GM12801 (cell line): ENCODE measurements around the gene SPSB3.

Source experiments
- TF ChIP-seq, protein P1 (sequence below): IDR thresholded peaks from one replicate; pipeline ENCODE4 v1.5.1; 2011; ENCODE audit warnings: control low read depth; ENCODE audit not compliant: insufficient read length; ENCODE audit errors: extremely low read depth

The SPSB3 gene

DNA sequence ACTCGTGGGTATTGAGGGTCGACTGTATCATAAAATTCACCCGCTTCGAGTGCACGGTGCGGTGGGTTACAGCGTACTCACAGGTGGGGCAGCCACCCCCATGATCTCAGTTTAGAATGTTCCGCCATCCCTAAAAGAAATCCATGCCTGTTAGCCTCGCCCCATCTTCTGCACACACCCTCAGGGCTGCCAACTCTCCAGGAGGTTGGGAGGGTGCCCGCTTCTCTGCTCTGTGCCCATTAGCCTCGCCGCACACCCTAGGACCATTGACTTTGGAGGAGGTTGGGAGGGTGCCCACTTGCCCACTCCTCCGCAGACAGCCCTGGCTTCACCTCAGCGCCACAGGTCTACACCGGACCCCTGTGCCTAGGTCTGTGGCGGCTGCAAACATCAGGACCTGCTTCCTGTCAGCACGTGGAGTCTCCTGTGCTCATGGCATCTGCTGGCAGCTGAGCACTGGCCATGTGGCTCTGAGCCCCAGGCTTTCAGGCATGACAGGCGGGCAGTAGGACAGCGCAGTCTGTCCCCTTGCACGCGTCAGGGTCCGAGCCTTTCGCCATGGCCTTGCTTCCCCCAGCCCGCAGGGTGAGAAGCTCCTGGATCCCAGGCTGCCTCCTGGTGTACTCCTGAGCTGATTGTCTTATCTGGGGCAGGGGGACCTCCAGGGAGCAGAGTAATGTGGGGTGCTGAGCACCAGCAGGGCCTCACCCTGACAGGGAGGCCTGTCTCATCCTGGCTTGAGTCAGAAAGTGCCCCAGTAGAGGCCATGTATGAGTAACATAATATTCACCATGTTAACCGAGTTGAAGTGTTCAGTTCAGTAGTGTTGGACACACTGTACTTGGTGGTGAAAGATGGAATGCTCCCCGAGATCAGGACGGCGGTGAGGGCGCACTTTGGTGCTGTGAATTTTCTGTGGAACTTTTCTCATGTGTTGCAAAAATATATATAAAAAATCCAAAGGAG, 32.9 kb downstream of the SPSB3 start:
- TF ChIP-seq, protein P1, sequence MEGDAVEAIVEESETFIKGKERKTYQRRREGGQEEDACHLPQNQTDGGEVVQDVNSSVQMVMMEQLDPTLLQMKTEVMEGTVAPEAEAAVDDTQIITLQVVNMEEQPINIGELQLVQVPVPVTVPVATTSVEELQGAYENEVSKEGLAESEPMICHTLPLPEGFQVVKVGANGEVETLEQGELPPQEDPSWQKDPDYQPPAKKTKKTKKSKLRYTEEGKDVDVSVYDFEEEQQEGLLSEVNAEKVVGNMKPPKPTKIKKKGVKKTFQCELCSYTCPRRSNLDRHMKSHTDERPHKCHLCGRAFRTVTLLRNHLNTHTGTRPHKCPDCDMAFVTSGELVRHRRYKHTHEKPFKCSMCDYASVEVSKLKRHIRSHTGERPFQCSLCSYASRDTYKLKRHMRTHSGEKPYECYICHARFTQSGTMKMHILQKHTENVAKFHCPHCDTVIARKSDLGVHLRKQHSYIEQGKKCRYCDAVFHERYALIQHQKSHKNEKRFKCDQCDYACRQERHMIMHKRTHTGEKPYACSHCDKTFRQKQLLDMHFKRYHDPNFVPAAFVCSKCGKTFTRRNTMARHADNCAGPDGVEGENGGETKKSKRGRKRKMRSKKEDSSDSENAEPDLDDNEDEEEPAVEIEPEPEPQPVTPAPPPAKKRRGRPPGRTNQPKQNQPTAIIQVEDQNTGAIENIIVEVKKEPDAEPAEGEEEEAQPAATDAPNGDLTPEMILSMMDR = no peak

DNA sequence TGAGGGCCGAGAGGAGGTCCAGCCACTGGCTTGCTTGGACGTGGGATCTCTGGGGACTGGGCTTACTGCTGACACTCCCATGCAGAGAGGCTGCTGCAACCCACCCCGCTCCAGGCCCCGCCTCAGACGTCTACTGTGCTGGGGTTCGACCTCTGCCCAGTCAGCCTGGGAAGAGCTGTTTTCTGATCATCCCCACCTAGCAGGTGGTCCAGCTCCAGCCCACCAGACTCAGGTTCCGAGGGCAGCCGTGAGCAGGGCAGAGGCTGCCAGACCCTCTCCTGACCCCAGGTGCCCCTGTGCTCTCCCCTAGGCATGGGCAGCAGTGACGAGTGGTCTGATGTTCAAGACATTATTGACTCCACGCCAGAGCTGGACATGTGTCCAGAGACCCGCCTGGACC, 34.4 kb downstream of the SPSB3 start:
- TF ChIP-seq, protein P1 = no peak

- TF ChIP-seq, protein P1 = no peak
Measured at GRCh38 chr16:1746693-1747195, 35.6 kb downstream of the SPSB3 start.

DNA sequence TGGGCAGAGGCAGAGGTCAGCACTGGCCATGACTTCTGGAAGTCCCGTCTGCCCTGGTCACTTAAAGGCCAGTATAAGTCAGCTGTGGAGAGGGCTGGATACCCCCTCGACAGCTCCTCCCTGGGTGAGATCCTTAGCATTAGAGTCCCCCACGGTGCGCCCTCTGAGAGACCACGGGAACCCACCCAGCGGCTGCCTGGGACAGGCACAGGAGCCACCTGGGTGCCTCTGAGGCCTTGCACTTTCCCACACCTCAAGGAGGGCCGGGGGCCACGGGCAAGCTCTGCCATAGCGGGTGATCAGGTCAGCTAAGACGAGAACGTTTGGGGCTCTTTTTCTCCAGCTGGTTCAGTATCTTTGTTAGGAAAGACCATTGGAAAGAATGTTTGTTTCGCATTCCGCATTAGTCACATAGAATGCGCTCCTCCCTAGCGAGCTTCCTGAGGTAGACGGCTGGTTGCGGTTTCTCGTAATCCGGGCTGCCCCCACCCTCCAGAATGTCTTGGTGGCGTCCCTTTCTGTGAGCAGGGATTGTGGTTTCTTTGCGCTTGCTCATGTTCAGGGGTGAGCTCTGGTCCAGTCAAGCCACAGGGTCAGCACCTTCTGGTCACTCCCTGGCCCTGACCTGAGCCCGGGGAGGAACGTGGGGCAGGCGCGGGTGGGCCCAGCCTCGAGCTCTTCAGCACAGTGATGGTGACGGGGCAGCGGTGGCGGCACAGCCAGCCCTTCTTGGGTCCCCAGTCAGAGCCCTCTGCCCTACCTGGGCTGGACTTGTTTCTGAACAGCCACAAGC, 36.3 kb downstream of the SPSB3 start:
- TF ChIP-seq, protein P1 = no peak

- TF ChIP-seq, protein P1 = no peak
Measured at GRCh38 chr16:1745181-1745899, 37.0 kb downstream of the SPSB3 start.

- TF ChIP-seq, protein P1 = no peak
Measured at GRCh38 chr16:1744338-1744840, 38.0 kb downstream of the SPSB3 start.
